Activated T-cell treated with anti-CD3 and anti-CD28 coated beads for 1 hour (primary cell): ENCODE measurements around the gene SKA3.
"Not testable (repeated sequence)": the region's sequence is repeated elsewhere in the genome, so short reads cannot be mapped to it uniquely, and the experiment has no call there.

Source experiments
- DNase-seq: peaks from one replicate; pipeline ENCODE4 v3.0.0-alpha.2; 2020; ENCODE audit warnings: low read depth

SKA3 gene

GRCh38 chr13:21176215-21176981, at the start of gene SKA3, which contains the start of gene MRPL57:
Gene SKA3, minus strand, starts transcription at chr13:21176552. Its CDS starts 75 bp downstream, at chr13:21176477.
Gene MRPL57, plus strand, starts transcription at chr13:21176658. Its CDS starts 259 bp downstream, at chr13:21176917.
- peak; percentile 88 for DNase-seq

GRCh38 chr13:21225082-21225481, 48.7 kb upstream of the SKA3 start:
- DNase-seq = no peak

GRCh38 chr13:21221268-21221667, 44.9 kb upstream of the SKA3 start:
- DNase-seq = no peak

- DNase-seq = not testable (repeated sequence)
Observed at GRCh38 chr13:21219716-21220115, 43.4 kb upstream of the SKA3 start.

GRCh38 chr13:21219036-21219381, 42.7 kb upstream of the SKA3 start:
- DNase-seq = no peak

- DNase-seq = no peak
Observed at GRCh38 chr13:21218351-21219035, 42.1 kb upstream of the SKA3 start.

- DNase-seq = no peak
Observed at GRCh38 chr13:21216332-21216731, 40.0 kb upstream of the SKA3 start.

- DNase-seq = not testable (repeated sequence)
Observed at GRCh38 chr13:21215419-21215818, 39.1 kb upstream of the SKA3 start.

- no peak for DNase-seq
Observed at GRCh38 chr13:21212138-21212775, 35.9 kb upstream of the SKA3 start.

GRCh38 chr13:21208652-21209154, 32.4 kb upstream of the SKA3 start:
- no peak for DNase-seq

- no peak for DNase-seq
Observed at GRCh38 chr13:21202767-21203531, 26.6 kb upstream of the SKA3 start.

GRCh38 chr13:21201456-21202190, 25.3 kb upstream of the SKA3 start:
- not testable (repeated sequence) for DNase-seq

GRCh38 chr13:21198391-21198790, 22.0 kb upstream of the SKA3 start:
- not testable (repeated sequence) for DNase-seq

GRCh38 chr13:21197606-21198225, 21.4 kb upstream of the SKA3 start:
- DNase-seq = not testable (repeated sequence)

- DNase-seq = not testable (repeated sequence)
Observed at GRCh38 chr13:21194756-21195155, 18.4 kb upstream of the SKA3 start.

- DNase-seq = not testable (repeated sequence)
Observed at GRCh38 chr13:21186410-21186809, 10.1 kb upstream of the SKA3 start.

GRCh38 chr13:21181671-21182070, 5.3 kb upstream of the SKA3 start:
- no peak for DNase-seq

GRCh38 chr13:21176982-21177284, 581 bp upstream of the SKA3 start:
- DNase-seq = no peak

- DNase-seq = no peak
Observed at GRCh38 chr13:21175656-21176214, 617 bp downstream of the SKA3 start.

GRCh38 chr13:21173767-21174166, 2.6 kb downstream of the SKA3 start:
- not testable (repeated sequence) for DNase-seq

- DNase-seq = no peak
Observed at GRCh38 chr13:21171420-21171819, 4.9 kb downstream of the SKA3 start.
